22Rv1 (cell line): ENCODE results near the gene NYAP2.

ENCODE experiments used
- H3K27ac ChIP-seq: fragments of 450-650 bp; 2 replicates; pipeline ENCODE4 v1.5.1; 2017
- ZFX ChIP-seq: fragments of 450-650 bp; IDR thresholded peaks from 2 replicates; pipeline ENCODE4 v1.6.1; 2017; ENCODE audit warnings: antibody characterized with exemption, borderline replicate concordance
- TF ChIP-seq, protein P1 (sequence below): fragments of 450-650 bp; IDR thresholded peaks from 2 replicates; pipeline ENCODE4 v1.5.1; 2017; ENCODE audit warnings: mild to moderate bottlenecking

The NYAP2 gene

DNA sequence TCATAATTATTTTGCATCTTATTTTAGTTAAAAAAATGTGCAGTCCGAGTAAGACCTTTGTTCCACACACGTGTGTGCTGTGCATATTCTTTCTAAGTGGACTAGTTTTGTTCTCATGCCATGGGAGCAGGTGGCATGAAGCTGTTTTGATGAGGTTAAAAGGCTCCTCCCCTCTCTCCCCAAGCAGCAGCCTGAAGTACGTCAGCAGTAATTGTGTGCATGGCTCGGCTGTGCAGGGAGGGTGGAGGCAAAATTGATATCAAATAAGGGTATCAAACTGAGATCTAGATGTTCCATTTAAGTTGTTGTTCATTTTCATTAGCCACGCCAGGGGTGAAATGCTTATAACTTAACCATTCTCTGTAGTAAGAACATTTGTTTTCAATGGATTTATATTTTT is at the start of gene NYAP2:
Gene NYAP2, plus strand, starts transcription at position 207 of the 400 bp plus-strand sequence. CDS start 9,171 bp downstream, outside the sequence.
- no peak within 1 kb of the TSS for H3K27ac ChIP-seq
- TF ChIP-seq, protein P1, sequence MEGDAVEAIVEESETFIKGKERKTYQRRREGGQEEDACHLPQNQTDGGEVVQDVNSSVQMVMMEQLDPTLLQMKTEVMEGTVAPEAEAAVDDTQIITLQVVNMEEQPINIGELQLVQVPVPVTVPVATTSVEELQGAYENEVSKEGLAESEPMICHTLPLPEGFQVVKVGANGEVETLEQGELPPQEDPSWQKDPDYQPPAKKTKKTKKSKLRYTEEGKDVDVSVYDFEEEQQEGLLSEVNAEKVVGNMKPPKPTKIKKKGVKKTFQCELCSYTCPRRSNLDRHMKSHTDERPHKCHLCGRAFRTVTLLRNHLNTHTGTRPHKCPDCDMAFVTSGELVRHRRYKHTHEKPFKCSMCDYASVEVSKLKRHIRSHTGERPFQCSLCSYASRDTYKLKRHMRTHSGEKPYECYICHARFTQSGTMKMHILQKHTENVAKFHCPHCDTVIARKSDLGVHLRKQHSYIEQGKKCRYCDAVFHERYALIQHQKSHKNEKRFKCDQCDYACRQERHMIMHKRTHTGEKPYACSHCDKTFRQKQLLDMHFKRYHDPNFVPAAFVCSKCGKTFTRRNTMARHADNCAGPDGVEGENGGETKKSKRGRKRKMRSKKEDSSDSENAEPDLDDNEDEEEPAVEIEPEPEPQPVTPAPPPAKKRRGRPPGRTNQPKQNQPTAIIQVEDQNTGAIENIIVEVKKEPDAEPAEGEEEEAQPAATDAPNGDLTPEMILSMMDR, result no peak
- no peak for TF ChIP-seq ZFX

DNA sequence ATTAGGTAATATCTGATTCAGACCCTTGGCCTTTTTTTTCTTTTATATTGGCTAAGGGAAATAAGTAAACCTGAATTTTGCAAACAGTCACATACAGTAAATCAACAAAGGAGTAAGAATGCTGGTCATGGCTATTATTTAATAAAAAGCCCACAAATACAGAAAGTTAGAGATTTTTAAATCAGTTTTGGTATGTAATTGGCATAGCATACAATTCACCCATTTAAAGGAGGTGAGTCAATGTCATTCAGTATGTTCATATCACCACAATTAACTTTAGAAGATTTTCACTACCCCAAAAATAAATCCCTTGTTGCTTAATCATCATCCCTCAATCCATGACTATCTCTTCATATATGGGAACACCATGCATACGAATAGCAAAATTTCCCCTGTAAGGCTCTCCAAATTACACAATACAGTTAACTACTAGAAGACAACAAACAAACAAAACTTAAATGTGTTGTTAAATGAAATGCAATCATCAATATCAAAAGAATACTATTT is 45.9 kb upstream of the NYAP2 start:
- no peak for TF ChIP-seq ZFX
- TF ChIP-seq, protein P1, result no peak

DNA sequence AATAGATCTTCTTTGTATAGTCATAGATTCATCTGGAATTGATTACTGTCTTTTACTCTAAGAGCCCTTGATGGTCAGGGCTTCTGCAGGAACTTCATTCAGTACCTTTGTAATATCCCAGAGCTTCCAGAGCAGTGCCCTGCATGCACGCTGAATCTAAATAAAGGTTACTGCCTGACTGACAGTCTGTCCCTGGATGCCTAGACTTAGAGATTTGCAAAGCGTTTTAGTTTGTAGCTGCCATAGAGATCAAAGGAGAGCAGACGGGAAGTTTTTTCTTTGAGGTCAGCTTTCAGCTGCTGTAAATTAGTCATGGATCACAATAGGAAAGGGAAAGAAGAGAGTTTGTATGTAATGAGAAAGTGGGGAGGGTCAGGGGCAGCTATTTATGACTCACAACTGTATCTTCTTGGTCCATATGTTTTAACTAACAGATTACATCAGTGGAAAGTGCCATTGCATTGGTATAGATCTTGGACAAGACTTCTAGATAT is 45.2 kb upstream of the NYAP2 start:
- TF ChIP-seq, protein P1, result no peak
- TF ChIP-seq ZFX, result no peak
- H3K27ac ChIP-seq, result no peak overlapping the region

More for the DNA sequence above, 45.9 kb upstream of the NYAP2 start:
- no peak overlapping the region for H3K27ac ChIP-seq

DNA sequence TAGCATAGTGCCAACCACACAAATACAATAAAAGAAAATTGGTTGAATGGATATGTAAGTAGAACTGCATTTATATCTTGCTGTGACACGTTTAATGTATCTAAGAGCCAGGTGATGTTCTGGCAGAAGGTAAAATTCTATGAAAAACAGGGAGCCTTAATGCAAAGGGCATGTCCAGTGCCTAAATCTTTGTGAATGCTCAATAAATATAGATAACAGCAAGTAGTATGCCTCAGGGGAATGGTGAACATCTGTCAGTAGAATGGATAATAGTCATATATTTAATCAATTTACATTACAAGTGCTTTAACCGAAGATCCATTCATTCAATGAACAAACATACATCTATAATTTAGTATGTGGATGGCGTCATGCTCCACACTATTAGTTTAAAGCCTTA is 43.7 kb upstream of the NYAP2 start:
- H3K27ac ChIP-seq, result no peak overlapping the region
- TF ChIP-seq, protein P1, result no peak
- TF ChIP-seq ZFX, result no peak

DNA sequence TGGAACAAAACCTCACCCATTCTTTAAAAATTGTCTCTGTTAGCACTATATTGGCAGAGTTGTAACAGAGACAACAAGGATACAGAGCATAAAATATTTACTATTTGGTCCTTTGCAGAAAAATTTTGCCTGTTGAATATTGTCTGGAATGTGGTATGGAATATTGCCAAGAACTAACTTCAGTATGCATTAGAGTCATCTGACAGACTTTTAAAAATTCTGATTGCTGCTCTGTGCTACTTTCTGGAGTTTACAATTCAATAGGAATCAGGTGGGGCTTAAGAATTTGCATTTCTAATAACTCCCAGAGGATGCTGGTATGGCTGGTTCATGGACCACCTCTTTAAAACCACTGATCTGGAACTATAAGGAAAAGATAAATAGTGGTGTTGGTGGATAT is 32.8 kb upstream of the NYAP2 start:
- TF ChIP-seq, protein P1, result no peak
- TF ChIP-seq ZFX, result no peak
- H3K27ac ChIP-seq, result no peak overlapping the region

DNA sequence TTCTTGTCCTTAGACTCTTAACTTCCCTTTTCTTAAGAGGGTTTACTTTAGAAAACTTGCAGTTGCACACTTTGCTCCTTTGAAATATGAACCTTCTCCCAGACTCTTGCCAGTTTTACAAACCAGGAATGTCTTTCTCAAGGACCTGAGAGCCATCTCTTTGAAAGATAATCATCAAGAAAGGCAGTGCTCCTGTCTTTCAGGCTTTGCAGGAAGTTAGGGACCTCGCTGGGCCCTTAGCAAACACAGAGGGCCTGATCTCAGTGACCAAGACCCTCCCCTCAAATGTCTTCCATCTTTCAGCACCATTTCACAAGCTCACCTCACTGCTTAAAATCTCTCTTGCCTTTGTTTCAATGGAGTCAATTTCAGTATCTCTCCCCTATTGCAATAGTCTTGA is 32.0 kb upstream of the NYAP2 start:
- no peak for TF ChIP-seq ZFX
- TF ChIP-seq, protein P1, result no peak
- no peak overlapping the region for H3K27ac ChIP-seq

DNA sequence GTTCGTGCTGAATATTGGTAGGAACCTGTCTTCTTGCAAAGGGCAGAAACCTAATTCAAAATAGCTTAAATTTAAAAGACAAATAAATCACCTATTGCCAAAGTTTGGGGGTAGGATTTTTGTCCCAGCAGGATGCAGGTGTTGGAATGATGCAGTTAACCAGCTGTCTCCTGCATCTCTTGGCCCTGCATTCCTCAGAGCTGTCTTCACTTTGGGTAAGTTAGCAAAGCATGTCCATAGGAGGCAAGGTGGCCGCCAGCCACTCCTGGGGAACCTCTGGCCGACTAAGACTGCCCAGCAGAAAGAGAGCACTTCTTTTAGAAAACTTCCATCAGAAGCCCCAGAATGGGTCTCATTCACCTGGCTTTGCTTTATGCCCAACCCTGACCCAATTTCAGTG is 20.5 kb upstream of the NYAP2 start:
- no peak overlapping the region for H3K27ac ChIP-seq
- TF ChIP-seq ZFX, result no peak
- TF ChIP-seq, protein P1, result no peak
